Tibial nerve (tissue), 3 donors: Measurements from ENCODE around the gene HNRNPA3.
"Not testable (repeated sequence)": the region's sequence is repeated elsewhere in the genome, so short reads cannot be mapped to it uniquely, and the experiment has no call there.

Source experiments
- POLR2A ChIP-seq, 2 donors: fragments of 450-650 bp; IDR thresholded peaks; one replicate each; pipeline ENCODE4 v1.6.1; 2017; ENCODE audit warnings: antibody characterized with exemption in 2 of 2, mild to moderate bottlenecking in 2 of 2, moderate library complexity in 2 of 2
- TF ChIP-seq, protein P1 (sequence below), 5 experiments: fragments of 200-600 bp in 3 of 5; fragments of 450-650 bp in 2 of 5; sonication (generic) in 3 of 5; IDR thresholded peaks; one replicate each; pipeline ENCODE4 v1.5.1; 2016 to 2019; ENCODE audit warnings: antibody characterized with exemption in 5 of 5, mild to moderate bottlenecking in 3 of 5, moderate library complexity in 2 of 5

DNA sequence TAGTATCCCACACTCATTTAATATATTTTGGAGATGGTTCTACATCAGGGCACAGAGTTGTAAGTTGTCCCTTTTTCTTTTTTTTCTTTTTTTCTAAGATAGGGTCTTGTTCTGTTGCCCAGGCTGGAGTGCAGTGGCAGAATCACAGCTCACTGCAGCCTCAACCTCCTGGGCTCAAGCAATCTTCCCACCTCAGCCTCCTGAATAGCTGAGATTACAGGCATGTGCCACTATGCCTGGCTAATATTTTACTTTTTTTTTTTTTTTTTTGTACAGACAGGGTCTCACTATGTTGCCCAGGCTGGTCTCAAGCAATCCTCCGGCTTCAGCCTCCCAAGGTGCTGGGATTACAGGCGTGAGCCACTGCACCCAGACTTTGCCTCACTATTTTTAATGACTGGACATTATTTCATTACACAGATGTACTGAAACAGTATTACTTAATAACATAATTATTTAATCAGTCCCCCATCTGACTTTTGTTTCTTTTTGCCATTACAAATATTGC is 34.0 kb downstream of the HNRNPA3 start:
- TF ChIP-seq, protein P1, sequence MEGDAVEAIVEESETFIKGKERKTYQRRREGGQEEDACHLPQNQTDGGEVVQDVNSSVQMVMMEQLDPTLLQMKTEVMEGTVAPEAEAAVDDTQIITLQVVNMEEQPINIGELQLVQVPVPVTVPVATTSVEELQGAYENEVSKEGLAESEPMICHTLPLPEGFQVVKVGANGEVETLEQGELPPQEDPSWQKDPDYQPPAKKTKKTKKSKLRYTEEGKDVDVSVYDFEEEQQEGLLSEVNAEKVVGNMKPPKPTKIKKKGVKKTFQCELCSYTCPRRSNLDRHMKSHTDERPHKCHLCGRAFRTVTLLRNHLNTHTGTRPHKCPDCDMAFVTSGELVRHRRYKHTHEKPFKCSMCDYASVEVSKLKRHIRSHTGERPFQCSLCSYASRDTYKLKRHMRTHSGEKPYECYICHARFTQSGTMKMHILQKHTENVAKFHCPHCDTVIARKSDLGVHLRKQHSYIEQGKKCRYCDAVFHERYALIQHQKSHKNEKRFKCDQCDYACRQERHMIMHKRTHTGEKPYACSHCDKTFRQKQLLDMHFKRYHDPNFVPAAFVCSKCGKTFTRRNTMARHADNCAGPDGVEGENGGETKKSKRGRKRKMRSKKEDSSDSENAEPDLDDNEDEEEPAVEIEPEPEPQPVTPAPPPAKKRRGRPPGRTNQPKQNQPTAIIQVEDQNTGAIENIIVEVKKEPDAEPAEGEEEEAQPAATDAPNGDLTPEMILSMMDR (IDR thresholded peaks at IDR 0.05), result not testable (repeated sequence)
- not testable (repeated sequence) for TF ChIP-seq POLR2A (IDR thresholded peaks at IDR 0.05)
